HCT116 (cell line): ENCODE measurements around the gene GABBR2. TPM values are rescaled to one million over a fixed set of nuclear protein-coding genes. Genes with fewer than 3 reads are reported as not detected.

Source experiments
- ATAC-seq: fragments of 200-7000 bp; cut with Tn5 transposase; 2 replicates; pipeline ENCODE4 v1.9.1; 2020; ENCODE audit warnings: mild to moderate bottlenecking, moderate library complexity
- BruUV-seq: library from RNA; stranded (reverse); fragments of 400-500 nt; replicated peaks from 2 replicates; lab custom pipeline; 2021; lab: Mats Ljungman, UMichigan
- CTCF ChIA-PET: fragments of 300-600 bp; sonication (Branson Sonifier 250); formaldehyde crosslinking; loops from one replicate; lab custom pipeline; 2021; ENCODE audit warnings: antibody characterized with exemption; lab: Charles Lee
- POLR2A ChIA-PET: fragments of 300-600, 350-600 bp; sonication (Branson Sonifier 250); formaldehyde crosslinking; loops from one replicate; lab custom pipeline; 2021; ENCODE audit warnings: antibody characterized with exemption; lab: Charles Lee
- RAD21 ChIA-PET, 2 experiments: fragments of 300-600 bp; sonication (Branson Sonifier 250); formaldehyde crosslinking; loops; one replicate each; lab custom pipeline; 2023; ENCODE audit warnings: low total read pairs in 2 of 2; ENCODE audit not compliant: uncharacterized antibody in 2 of 2, unreplicated experiment in 2 of 2, low non-redundant PET in 1 of 2; lab: Charles Lee
- DNase-seq: peaks from one replicate; pipeline ENCODE4 v3.0.0-alpha.2; 2010; ENCODE audit warnings: low read depth, low spot score
- H2AFZ ChIP-seq: fragments of 200-600 bp; shearing (Covaris generic), sonication (generic); 2 replicates; pipeline ENCODE4 v1.6.1; 2017; ENCODE audit warnings: low read depth, mixed run types, mixed read lengths, antibody characterized with exemption, low read length; ENCODE audit not compliant: poor library complexity, severe bottlenecking
- H3K27ac ChIP-seq: 2 replicates; pipeline ENCODE4 v1.5.1; 2012; ENCODE audit warnings: low read depth, low read length
- H3K27me3 ChIP-seq: fragments of 200-600 bp; sonication (generic); 2 replicates; pipeline ENCODE4 v1.6.1; 2016; ENCODE audit warnings: mixed run types, low read length, mixed read lengths; ENCODE audit not compliant: insufficient read depth
- H3K36me3 ChIP-seq, 2 experiments: fragments of 200-500 bp in 1 of 2; fragments of 200-600 bp in 1 of 2; sonication (Bioruptor generic) in 1 of 2; sonication (generic) in 1 of 2; 2 replicates each; pipeline versions ENCODE4 v1.5.1 to v1.6.1; 2014 to 2016; ENCODE audit warnings: low read length in 2 of 2, inconsistent platforms in 1 of 2, mixed read lengths in 1 of 2, mixed run types in 1 of 2; ENCODE audit not compliant: insufficient read depth in 2 of 2, control insufficient read depth in 1 of 2
- H3K4me1 ChIP-seq, 2 experiments: fragments of 200-600 bp in 1 of 2; sonication (generic) in 1 of 2; 2 replicates each; pipeline versions ENCODE4 v1.5.1 to v1.6.1; 2012 to 2017; ENCODE audit warnings: low read length in 2 of 2, inconsistent platforms in 1 of 2, mild to moderate bottlenecking in 1 of 2, mixed read lengths in 1 of 2, mixed run types in 1 of 2, moderate library complexity in 1 of 2; ENCODE audit not compliant: insufficient read depth in 2 of 2, control insufficient read depth in 1 of 2
- H3K4me2 ChIP-seq: fragments of 200-600 bp; sonication (generic); 2 replicates; pipeline ENCODE4 v1.6.1; 2017; ENCODE audit warnings: mixed run types, low read length, mixed read lengths
- H3K4me3 ChIP-seq, 2 experiments: fragments of 200-600 bp in 1 of 2; sonication (generic) in 1 of 2; replicated peaks in 1 of 2; 2 replicates each; pipeline ENCODE4 v1.5.1; 2011 to 2016; ENCODE audit warnings: low read length in 2 of 2, control low read depth in 1 of 2, low read depth in 1 of 2, mild to moderate bottlenecking in 1 of 2, mixed read lengths in 1 of 2, mixed run types in 1 of 2
- H3K79me2 ChIP-seq: fragments of 200-600 bp; sonication (generic); 2 replicates; pipeline ENCODE4 v1.6.1; 2017; ENCODE audit warnings: mild to moderate bottlenecking, mixed run types, low read length, moderate library complexity, mixed read lengths; ENCODE audit not compliant: insufficient read depth
- H3K9ac ChIP-seq: fragments of 200-600 bp; sonication (generic); 2 replicates; pipeline ENCODE4 v1.6.1; 2016; ENCODE audit warnings: low read length, mixed read lengths
- H3K9me2 ChIP-seq: fragments of 200-600 bp; sonication (generic), shearing (Covaris generic); 2 replicates; pipeline ENCODE4 v1.6.1; 2017; ENCODE audit warnings: mixed run types, mild to moderate bottlenecking, moderate library complexity; ENCODE audit not compliant: insufficient read depth
- H3K9me3 ChIP-seq, 2 experiments: fragments of 200-500 bp in 1 of 2; fragments of 200-600 bp in 1 of 2; sonication (Bioruptor generic) in 1 of 2; sonication (generic) in 1 of 2; 2 replicates each; pipeline ENCODE4 v1.6.1; 2014 to 2017; ENCODE audit warnings: low read length in 2 of 2, mixed read lengths in 2 of 2, inconsistent platforms in 1 of 2, low read depth in 1 of 2, mild to moderate bottlenecking in 1 of 2, mixed run types in 1 of 2, moderate library complexity in 1 of 2; ENCODE audit not compliant: control insufficient read depth in 1 of 2, insufficient read depth in 1 of 2
- H4K20me1 ChIP-seq: fragments of 200-600 bp; sonication (generic), shearing (Covaris generic); 2 replicates; pipeline ENCODE4 v1.6.1; 2017; ENCODE audit warnings: mixed run types, mild to moderate bottlenecking, moderate library complexity; ENCODE audit not compliant: insufficient read depth
- ATF3 ChIP-seq: IDR thresholded peaks from 2 replicates; pipeline ENCODE4 v1.6.1; 2012
- CEBPB ChIP-seq: IDR thresholded peaks from 2 replicates; pipeline ENCODE4 v1.6.1; 2012; ENCODE audit warnings: low read depth
- EZH2 ChIP-seq: fragments of 200-600 bp; sonication (generic); IDR thresholded peaks from 2 replicates; pipeline ENCODE4 v1.6.1; 2017; ENCODE audit warnings: antibody characterized with exemption, mixed run types
- EZH2phosphoT487 ChIP-seq: fragments of 200-600 bp; IDR thresholded peaks from 2 replicates; pipeline ENCODE4 v1.6.1; 2018; ENCODE audit warnings: antibody characterized with exemption, borderline replicate concordance
- FOSL1 ChIP-seq: IDR thresholded peaks from 2 replicates; pipeline ENCODE4 v1.6.1; 2012; ENCODE audit warnings: low read depth
- POLR2A ChIP-seq: IDR thresholded peaks from 2 replicates; pipeline ENCODE4 v1.7.0; 2011; ENCODE audit warnings: borderline replicate concordance; ENCODE audit not compliant: insufficient read depth, insufficient read length; ENCODE audit errors: extremely low read depth
- POLR2AphosphoS5 ChIP-seq: IDR thresholded peaks from 2 replicates; pipeline ENCODE4 v1.6.1; 2011; ENCODE audit warnings: mild to moderate bottlenecking, low read depth, low read length, moderate library complexity
- RAD21 ChIP-seq: IDR thresholded peaks from 2 replicates; pipeline ENCODE4 v1.6.1; 2012; ENCODE audit warnings: low read depth, mild to moderate bottlenecking
- REST ChIP-seq: IDR thresholded peaks from 2 replicates; pipeline ENCODE4 v1.6.1; 2012; ENCODE audit warnings: low read depth
- SP1 ChIP-seq: IDR thresholded peaks from 2 replicates; pipeline ENCODE4 v1.6.1; 2012; ENCODE audit warnings: low read depth
- TCF7L2 ChIP-seq: IDR thresholded peaks from 2 replicates; pipeline ENCODE4 v1.7.0; 2011; ENCODE audit warnings: borderline replicate concordance, inconsistent platforms; ENCODE audit not compliant: insufficient read depth, insufficient read length; ENCODE audit errors: extremely low read depth
- YY1 ChIP-seq: IDR thresholded peaks from 2 replicates; pipeline ENCODE4 v1.6.1; 2011; ENCODE audit warnings: low read length, low read depth, moderate library complexity, mild to moderate bottlenecking; ENCODE audit not compliant: insufficient replicate concordance; ENCODE audit errors: extremely low read depth
- intact Hi-C: fragments of 100-400 bp; cut with micrococcal nuclease; formaldehyde crosslinking; loops from 2 replicates; pipeline ENCODE4 v1.10.0; 2022
- total RNA-seq: library from RNA; stranded (reverse); gene quantifications from one replicate; pipeline ENCODE4 v1.2.1, GENCODE V29; 2021; ENCODE audit not compliant: unreplicated experiment
- TF ChIP-seq, protein P1 (sequence below), 3 experiments: fragments of 200-600 bp in 1 of 3; sonication (generic) in 1 of 3; IDR thresholded peaks in 2 of 3; conservative IDR thresholded peaks in 1 of 3; 2 replicates each; pipeline ENCODE4 v1.5.1; 2012 to 2017; ENCODE audit warnings: low read depth in 2 of 3, low read length in 2 of 3, antibody characterized with exemption in 1 of 3, borderline replicate concordance in 1 of 3, control low read depth in 1 of 3, mild to moderate bottlenecking in 1 of 3, mixed read lengths in 1 of 3, mixed run types in 1 of 3, moderate library complexity in 1 of 3; ENCODE audit not compliant: insufficient read depth in 1 of 3

The GABBR2 gene
- total RNA-seq, 1 experiment from 2014 or later: 0.15 TPM

DNA sequence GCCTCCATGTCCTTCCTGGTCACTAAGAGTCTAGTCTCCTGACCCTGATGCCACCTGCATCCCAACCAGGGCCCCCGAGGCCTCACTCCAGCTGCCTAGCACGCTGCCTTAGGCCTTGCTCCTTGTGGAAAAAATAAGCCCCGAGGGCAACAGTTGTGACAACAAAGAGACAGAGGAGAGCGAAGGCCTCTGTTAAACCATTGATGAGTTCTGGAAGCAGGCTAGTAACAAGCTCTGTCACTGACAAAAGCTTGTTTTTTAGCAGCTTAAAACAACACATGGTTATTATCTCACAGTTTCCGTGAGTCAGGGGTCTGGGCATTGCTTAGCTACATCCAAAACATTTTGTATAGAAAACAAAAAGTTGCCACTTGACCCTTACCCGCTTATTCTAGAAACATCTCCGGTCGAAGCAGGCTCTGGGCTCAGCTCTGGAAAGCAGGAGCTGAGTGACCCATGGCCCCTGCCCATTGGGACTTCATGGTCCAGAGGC is 405.1 kb downstream of the GABBR2 start (continued):
- TF ChIP-seq EZH2: no peak
- TF ChIP-seq, protein P1, sequence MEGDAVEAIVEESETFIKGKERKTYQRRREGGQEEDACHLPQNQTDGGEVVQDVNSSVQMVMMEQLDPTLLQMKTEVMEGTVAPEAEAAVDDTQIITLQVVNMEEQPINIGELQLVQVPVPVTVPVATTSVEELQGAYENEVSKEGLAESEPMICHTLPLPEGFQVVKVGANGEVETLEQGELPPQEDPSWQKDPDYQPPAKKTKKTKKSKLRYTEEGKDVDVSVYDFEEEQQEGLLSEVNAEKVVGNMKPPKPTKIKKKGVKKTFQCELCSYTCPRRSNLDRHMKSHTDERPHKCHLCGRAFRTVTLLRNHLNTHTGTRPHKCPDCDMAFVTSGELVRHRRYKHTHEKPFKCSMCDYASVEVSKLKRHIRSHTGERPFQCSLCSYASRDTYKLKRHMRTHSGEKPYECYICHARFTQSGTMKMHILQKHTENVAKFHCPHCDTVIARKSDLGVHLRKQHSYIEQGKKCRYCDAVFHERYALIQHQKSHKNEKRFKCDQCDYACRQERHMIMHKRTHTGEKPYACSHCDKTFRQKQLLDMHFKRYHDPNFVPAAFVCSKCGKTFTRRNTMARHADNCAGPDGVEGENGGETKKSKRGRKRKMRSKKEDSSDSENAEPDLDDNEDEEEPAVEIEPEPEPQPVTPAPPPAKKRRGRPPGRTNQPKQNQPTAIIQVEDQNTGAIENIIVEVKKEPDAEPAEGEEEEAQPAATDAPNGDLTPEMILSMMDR (IDR thresholded peaks at IDR 0.05 in 2 of 3, conservative IDR thresholded peaks at IDR 0.05 in 1 of 3; ENCODE audit: borderline replicate concordance in 1 of 3, insufficient read depth in 1 of 3, low read depth in 2 of 3, low read length in 2 of 3): no peak
- TF ChIP-seq SP1: no peak

GRCh38 chr9:98302938-98303632 is 405.6 kb downstream of the GABBR2 start:
- TF ChIP-seq RAD21 (no peak), EZH2phosphoT487 (no peak), FOSL1 (no peak), EZH2 (no peak), TCF7L2 (no peak), CEBPB (no peak), POLR2A (no peak), YY1 (no peak), SP1 (no peak), POLR2AphosphoS5 (no peak), ATF3 (no peak), REST (no peak)
- TF ChIP-seq, protein P1 (IDR thresholded peaks at IDR 0.05 in 2 of 3, conservative IDR thresholded peaks at IDR 0.05 in 1 of 3; ENCODE audit: borderline replicate concordance in 1 of 3, insufficient read depth in 1 of 3, low read depth in 2 of 3, low read length in 2 of 3): no peak
- no peak overlapping the region for H3K4me3 ChIP-seq
- H3K36me3 ChIP-seq: no peaks in the 10 kb centered on the region
- H3K27me3 ChIP-seq: no peaks in the 10 kb centered on the region
- H4K20me1 ChIP-seq: no peaks in the 10 kb centered on the region
- H3K9me3 ChIP-seq: no peaks in the 10 kb centered on the region
- H3K4me1 ChIP-seq: peaks cover 0 to 7% of the 10 kb centered on the region in 2 experiments; a peak in 2 of 4 replicates
- DNase-seq (no peak), ATAC-seq (no peak)
- H3K79me2 ChIP-seq: no peaks in the 10 kb centered on the region
- no peak overlapping the region for H3K4me2 ChIP-seq
- ChIA-PET CTCF (interaction anchor here (1.4 kb wide), 1 partner anchor 13 kb away, joined by 3 read pairs; no protein-coding TSS in a partner anchor), RAD21 (no interaction called here), POLR2A (no interaction called here)
- H3K9me2 ChIP-seq: no peaks in the 10 kb centered on the region
- H3K27ac ChIP-seq: no peak overlapping the region
- no peak overlapping the region for H2AFZ ChIP-seq
- intact Hi-C loops: loop anchor here (5.0 kb wide), 1 partner anchor 844 kb away; no protein-coding TSS in a partner anchor
- no peak overlapping the region for H3K9ac ChIP-seq
- BruUV-seq: no TSS peak
